ENCODE results near the gene RNF150.
A peak's percentile ranks its signal among the peaks of the same experiment; 100 is the strongest.

The RNF150 gene

GRCh38 chr4:141130947-141131605 is 2.2 kb downstream of the RNF150 start:
- FAIRE-seq, result no peak

DNA sequence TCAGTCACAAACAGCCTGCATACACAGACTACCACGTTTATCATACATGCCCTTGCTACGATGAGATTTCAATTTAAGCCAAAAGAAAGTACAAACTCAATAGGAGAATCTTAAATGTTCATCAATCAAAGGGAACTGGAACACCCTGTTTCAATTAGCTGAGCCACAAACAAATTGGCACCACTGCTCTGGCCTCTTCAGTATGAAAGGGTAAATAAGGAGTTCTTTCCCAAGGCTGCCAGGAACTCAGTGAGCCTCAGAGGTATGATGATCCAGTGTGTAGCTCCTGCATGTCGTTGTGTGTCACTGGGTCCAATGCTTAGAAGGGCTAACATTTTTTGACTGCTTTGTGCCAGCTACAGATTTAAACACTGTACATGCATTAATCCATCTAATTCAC is 5.4 kb downstream of the RNF150 start:
- no peak for FAIRE-seq

DNA sequence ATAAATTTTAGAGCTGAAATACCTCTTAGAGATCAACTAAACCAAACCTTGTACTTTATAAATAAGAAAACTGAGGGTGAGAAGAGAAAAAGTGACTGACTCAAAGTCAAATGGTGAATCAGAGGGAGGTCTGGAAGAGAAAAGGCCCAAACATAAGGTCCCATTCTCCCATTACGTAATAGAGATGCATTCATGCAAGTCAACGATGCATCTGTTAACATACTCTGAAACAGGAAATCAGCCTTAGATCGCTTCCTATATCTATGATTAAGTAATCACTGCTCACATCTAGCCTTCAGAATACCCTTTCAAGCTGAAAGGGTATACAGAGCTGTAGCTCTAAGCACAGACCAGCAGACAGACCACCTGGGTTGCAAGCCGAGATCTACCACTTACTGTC is 6.5 kb downstream of the RNF150 start:
- no peak for FAIRE-seq

GRCh38 chr4:141124224-141124623 is 9.0 kb downstream of the RNF150 start:
- no peak for FAIRE-seq

GRCh38 chr4:141121768-141122454 is 11.4 kb downstream of the RNF150 start:
- FAIRE-seq, result no peak

- no peak for FAIRE-seq
Measured at GRCh38 chr4:141121101-141121500, 12.2 kb downstream of the RNF150 start.

DNA sequence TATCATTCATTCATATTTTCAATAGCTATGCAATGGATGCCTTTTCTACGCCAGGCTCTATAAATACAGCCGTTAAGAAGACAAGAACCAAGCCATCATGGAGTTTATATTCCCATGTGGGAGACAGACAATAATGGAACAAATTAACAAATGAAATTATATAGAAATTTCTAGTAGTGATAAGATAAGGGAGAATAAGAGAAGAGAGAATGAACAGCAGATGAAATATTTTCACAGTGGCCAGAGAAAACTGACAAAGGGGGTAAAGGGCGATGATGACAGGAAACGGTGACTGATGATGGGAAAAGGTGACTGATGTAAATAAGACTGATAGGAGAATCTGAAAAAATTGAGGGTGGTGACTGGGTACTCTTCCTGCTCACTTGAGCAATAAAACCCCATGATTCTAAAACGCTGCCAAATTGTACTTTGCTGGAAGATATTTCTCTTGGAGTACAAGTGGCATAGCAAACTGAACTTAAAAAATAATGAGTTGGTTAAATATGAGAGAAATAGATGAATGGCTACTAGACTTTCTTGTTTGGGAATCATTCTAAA is 13.2 kb downstream of the RNF150 start:
- FAIRE-seq, result no peak

GRCh38 chr4:141119071-141119470 is 14.2 kb downstream of the RNF150 start:
- FAIRE-seq, result no peak

GRCh38 chr4:141118381-141118780 is 14.9 kb downstream of the RNF150 start:
- no peak for FAIRE-seq

DNA sequence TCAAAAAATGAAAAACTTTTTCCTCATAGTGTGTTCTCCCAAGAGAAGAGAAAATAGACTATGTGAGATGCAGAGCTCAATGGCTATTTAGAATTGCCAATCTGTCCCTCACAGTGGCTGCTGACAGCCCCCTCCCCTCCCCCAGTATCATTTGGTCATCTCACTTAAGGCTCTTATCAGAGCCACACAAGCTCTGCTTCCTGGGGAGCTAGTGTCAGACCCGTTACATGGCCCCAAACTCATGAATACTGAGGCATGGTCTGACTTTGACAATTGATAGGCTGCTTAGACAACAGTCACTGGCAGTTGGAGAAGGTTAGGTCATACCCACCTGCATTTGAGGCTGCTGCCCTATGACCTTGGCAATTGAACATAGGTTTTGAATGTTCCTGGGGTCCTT is 15.3 kb downstream of the RNF150 start:
- no peak for FAIRE-seq

DNA sequence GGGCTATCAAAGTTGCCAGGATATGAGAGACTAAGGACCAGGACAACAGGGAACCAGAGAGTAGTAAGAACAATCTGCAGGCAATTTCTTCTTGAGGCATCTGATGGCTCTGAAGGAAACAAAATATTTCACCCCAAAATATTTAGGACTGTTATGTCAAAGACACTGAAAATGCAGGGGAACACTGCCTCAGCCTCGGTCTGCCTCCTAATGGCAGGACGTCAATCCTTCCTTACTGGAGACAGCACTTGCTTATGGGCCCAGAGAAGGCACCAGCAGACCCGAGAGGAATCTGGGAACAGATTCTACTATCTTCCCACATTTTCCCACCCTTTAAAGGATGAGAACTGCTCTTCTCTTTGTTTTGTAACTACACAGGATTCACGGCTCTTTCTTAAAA is 23.3 kb downstream of the RNF150 start:
- no peak for FAIRE-seq

DNA sequence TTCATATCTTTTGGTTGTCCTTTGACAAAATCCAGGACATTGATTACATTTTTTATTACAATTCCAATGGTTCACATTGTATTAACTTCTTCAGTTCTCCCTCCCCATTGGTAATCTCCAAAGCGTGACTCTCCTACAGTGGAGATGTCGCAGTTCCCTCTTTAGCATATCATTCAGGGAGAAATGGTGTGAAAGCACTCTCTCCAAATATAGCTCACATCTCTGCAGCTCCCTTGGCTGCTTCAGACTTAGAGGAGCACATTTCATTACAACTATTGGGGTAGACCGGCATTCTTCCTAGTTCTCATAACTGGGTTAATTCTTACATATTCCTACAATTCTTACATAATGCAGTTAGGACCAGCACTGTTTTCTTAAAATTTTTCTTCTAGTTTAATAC is 25.3 kb downstream of the RNF150 start:
- no peak for FAIRE-seq

DNA sequence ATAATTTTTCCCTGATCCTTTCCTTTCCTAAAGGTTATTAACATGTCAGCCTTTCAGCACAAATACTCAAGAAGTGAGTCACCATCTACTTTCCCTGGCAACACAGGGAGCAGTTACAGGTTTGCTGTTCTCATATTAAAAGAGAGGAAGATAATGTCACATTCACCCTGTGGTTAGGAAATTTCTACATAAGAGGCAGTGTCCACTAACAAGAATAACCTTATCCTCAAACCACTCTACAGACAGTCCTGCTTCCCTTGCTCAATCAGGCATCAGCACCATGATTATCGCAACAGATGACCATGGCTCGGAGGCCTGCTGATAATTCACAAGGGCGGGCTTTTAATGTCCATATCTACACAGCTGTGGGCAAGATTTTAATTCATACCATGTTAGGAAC is 30.9 kb downstream of the RNF150 start:
- FAIRE-seq, result peak; percentile 82

DNA sequence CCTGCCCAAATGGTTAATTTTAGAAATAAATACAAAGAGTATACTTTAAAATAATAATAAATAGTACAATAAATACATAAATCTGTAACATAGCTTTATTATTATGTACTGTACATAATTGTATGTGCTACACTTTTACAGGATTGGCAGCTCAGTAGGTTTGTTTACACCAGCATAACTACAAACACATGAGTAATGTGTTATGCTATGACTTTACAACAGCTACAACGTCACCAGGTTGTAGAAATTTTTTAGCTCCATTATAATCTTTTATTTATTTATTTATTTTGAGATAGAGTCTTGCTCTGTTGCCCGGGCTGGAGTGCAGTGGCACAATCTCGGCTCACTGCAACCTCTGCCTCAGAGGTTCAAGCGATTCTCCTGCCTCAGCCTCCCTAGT is 31.8 kb downstream of the RNF150 start:
- FAIRE-seq, result no peak

- no peak for FAIRE-seq
Measured at GRCh38 chr4:141099326-141099725, 33.9 kb downstream of the RNF150 start.

DNA sequence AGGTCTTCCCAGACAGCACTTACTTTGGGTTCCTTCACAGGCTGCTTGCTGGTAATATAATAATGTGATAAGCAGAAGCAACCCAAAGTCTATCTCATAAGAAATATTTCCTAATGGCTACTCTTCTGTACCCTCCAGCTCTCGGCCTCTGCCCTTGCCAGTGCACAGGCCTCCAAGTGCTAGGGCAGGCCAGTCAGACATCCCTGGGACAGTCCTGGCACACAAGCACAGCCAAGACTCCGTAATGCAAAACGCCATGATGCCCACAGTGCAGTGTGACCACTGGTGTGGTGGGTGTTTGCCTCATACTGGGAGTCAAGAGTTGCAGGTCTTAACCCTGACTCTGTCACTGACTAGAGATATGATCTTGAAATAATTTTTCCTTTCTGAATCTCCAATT is 35.1 kb downstream of the RNF150 start:
- FAIRE-seq, result no peak

DNA sequence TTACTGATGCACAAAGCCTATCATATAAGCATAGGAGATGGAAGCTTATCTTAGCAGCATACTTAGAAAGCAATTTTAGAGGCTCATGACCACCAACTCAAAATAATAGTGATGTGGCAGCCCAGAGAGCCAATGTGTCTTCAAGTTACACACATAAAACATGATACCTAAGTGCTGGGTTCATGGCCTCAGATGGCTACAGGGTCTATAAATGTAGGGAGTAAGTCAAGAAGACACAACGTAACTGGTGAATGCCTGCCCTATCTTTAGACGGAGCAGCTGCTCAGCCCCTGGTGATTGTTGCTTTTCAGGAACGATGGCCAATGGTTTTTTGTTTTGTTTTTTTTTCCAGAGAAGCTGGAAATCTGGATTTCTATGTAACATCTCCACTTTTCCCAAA is 42.8 kb downstream of the RNF150 start:
- no peak for FAIRE-seq

- FAIRE-seq, result no peak
Measured at GRCh38 chr4:141081921-141082395, 51.3 kb downstream of the RNF150 start.

- no peak for FAIRE-seq
Measured at GRCh38 chr4:141080668-141081067, 52.6 kb downstream of the RNF150 start.

- FAIRE-seq, result no peak
Measured at GRCh38 chr4:141079393-141079930, 53.8 kb downstream of the RNF150 start.

- FAIRE-seq, result no peak
Measured at GRCh38 chr4:141078871-141079270, 54.4 kb downstream of the RNF150 start.

DNA sequence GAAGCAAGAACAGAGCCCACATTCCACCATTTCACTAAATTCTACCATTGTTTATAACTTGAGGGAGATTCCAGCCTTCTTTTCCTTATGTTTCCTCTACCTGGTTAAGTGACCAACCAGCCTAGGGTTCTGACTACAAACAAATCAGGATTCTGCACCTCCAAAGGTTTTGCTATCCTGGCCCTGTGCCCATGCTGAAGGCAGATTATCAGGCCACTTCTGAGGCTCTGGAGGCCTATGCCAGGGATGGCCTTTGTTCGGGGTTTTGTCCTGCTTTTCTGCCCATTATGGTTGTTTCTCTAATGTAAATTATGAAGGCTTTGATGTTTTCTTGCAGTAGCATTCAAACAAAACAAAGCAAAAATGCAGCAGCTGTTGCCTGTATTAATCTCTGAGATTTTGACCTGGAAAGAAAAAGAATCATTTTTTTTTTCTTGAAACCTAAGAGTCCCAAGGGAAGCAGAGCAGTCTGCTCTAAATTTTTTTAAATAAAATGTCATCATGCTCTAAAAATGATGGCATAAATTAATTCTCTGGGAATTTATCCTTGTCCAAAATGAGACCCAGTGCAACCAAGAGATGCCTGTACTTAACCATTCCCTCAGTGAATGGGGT is 55.6 kb downstream of the RNF150 start:
- no peak for FAIRE-seq

DNA sequence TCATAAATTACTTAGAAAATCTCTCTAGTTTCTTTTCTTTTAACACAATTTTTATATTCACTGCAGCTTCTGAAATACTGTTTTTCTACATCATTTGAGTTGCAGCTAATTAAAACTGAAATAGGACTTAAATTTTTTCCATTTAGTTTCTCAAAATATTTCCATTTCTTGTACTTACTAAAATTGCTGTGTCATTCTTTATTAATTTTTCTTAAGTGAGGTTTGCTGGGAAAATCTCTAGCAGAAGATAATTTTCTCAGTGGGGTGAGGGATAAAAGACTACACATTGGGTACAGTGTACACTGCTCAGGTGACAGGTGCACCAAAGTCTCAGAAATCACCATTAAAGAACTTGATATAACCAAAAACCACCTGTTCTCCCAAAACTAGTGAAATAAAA is 57.7 kb downstream of the RNF150 start:
- FAIRE-seq, result no peak
